GM19397 (cell line): Measurements from ENCODE around the gene TCF4.

Source experiments
- ATAC-seq: cut with Tn5 transposase; IDR thresholded peaks from one replicate; pipeline ENCODE4 v1.9.1; 2021; ENCODE audit warnings: mild to moderate bottlenecking, moderate library complexity; ENCODE audit not compliant: unreplicated experiment

TCF4 gene

GRCh38 chr18:55331301-55331700 is 256.7 kb downstream of the TCF4 start:
- no peak for ATAC-seq

GRCh38 chr18:55328301-55328700 is 259.7 kb downstream of the TCF4 start:
- ATAC-seq, result no peak

- no peak for ATAC-seq
Observed at GRCh38 chr18:55327454-55327853, 260.5 kb downstream of the TCF4 start.

DNA sequence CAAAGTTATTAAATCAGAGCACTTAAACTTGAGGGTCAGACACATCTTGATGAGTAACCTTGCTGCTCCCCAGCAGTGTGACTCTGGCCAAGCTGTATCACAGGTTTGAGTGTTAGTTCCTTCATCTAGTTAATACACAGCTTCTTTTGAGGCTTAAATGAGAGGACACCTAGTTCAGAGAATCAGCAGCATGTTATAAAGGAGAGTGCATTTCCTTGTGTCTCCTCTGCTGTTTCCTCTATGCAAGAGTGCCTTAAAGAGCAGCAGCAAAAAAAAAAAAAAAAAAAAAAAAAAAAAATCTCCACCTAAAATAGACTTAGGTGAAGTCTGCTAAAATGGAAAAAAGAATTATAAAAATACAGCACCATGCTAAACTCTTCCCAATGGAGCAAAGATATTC is 261.9 kb downstream of the TCF4 start:
- no peak for ATAC-seq

DNA sequence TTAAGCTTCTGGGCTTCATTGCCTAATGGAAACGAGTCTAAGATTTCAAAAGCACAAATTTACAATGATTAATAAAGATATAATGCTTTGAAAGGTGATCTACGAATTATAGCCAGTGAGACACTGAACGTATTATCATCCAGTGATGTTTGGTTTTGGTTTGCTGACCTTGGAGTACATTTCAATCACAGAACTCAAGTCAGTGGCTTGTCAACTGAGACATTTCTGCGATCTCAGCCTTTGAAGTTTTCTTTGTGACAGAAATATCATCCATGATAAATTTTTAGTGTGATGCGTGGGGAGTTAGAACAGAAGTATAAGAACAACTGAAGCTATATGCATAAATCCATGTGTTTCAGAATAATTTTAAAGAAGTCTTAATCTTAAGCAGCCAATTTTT is 263.8 kb downstream of the TCF4 start:
- no peak for ATAC-seq

GRCh38 chr18:55323051-55323994 is 264.7 kb downstream of the TCF4 start:
- ATAC-seq, result no peak

DNA sequence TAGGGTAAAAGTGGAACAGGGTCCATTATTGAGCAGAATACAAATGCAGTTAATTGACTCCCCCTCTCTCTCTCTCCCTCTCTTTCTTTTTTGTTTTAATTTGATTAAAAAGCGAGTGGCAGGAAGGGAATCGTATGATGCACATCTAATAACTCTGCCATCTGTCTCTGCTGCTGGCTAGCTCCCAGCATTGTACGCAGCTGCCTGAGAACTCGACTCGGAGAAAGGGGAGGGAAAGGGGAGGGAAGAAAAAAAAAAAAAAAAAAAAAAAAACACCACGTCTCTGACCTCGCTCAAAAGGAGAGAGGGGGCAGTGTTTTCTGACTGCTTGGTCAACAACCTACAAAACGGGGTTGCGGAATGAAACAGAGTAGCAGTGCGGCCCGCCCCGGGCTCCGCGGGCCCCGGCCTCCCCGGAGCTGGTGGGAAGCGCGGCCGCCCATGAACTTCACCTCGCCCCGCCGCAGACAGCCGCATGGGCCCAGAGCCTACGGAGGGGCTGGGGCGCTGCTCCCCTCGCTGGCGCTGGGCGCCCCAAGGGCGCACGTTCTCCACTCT is 265.7 kb downstream of the TCF4 start:
- peak; percentile 52 for ATAC-seq

- ATAC-seq, result peak; percentile 74
Observed at GRCh38 chr18:55321265-55322177, 266.5 kb downstream of the TCF4 start.

- ATAC-seq, result no peak
Observed at GRCh38 chr18:55320424-55321264, 267.3 kb downstream of the TCF4 start.

DNA sequence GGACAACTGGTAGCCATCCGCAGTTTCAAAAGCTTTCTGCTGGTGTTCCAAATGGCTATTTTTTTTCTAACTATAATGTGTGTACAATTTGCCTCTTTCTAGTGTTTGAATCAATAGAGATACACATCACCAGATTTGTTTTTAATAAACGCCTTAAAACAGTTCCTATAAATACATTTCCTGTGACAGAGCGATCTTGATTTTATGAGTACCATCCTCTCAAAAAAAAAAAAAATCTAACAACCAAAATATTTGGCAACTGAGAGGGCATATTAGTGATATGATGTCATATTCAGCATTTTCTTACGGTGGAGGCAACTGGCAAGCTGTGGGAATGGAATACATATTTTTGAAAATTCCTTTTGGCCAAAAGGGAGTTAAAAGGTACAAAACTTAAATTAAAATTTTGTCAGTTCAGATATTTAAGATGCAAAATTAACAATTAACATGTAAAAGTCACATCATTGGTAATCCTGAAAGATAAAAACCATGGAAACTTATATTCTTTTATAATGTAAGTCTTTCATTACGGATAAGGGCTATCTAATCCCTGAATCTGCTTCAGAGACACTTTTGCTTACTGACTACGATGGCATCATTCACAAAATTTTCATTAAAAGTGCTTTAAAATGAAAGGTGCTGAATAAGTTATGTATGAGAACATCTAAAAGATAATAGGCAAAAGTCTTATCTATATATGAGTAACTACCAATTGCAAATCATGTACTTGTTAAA is 268.4 kb downstream of the TCF4 start:
- ATAC-seq, result no peak

DNA sequence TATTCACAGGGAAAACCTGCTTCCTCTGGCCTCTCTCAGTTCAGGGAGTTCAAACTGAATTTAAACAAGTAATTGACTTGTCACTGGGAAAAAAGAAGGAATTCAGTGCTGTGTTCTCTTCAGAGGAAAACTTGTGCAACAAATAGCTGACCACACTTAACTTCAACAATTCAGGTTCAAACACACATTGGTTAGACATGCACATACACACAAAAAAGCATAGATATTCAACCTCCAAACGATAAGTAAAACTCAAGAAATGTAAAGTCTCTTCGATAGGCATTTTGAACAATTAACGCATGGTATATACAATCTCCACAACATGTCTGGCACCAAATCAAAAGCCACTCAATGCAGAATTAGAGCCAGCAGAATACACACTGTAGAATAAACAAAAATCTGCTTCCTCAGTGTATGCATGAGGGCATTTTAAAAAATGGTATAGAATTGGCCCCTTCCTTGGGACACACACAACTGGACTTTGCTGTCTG is 269.0 kb downstream of the TCF4 start:
- ATAC-seq, result no peak

DNA sequence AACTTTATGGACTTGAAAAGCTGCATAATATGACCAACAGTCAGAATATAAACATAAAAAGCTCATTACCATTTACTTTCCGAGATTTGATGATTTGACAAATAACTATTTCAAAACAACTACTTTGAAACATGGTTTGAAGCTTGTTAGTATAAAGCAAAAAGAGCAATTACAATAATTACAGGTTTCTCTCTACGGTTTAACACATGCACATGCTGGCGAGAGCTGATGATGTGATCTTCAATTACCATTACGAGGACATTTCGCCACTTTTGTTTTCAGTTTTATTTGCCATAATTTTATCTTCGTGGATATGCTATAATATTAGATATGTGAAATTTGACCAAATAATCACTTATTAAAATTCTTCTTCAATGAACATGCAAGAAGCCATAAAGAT is 270.1 kb downstream of the TCF4 start:
- no peak for ATAC-seq

GRCh38 chr18:55317324-55317723 is 270.7 kb downstream of the TCF4 start:
- ATAC-seq, result no peak

- no peak for ATAC-seq
Observed at GRCh38 chr18:55316486-55317184, 271.4 kb downstream of the TCF4 start.

- ATAC-seq, result no peak
Observed at GRCh38 chr18:55314615-55315237, 273.3 kb downstream of the TCF4 start.

DNA sequence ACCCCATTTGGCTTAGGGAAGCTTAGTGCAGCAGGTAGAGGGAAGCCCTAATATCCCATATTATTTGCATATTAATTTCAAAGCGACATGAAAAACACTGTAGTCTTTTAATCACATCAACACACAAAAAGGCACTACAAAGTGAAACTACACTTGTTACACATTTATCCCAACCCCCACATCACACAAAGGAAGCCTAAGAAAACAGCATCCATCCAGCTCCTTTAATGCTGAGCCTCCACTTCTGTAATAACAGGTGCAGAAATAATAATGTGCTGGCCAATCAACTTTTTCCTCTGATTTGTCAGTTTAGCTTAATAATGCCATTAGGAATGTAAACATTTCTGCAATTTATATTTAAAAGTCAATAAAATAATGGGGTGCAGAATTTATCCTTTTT is 274.0 kb downstream of the TCF4 start:
- ATAC-seq, result no peak

GRCh38 chr18:55310863-55311262 is 277.1 kb downstream of the TCF4 start:
- no peak for ATAC-seq

- no peak for ATAC-seq
Observed at GRCh38 chr18:55310044-55310676, 277.8 kb downstream of the TCF4 start.
